Measurements from ENCODE around the gene ZNF540.
A peak's percentile ranks its signal among the peaks of the same experiment; 100 is the strongest.

Gene ZNF540

DNA sequence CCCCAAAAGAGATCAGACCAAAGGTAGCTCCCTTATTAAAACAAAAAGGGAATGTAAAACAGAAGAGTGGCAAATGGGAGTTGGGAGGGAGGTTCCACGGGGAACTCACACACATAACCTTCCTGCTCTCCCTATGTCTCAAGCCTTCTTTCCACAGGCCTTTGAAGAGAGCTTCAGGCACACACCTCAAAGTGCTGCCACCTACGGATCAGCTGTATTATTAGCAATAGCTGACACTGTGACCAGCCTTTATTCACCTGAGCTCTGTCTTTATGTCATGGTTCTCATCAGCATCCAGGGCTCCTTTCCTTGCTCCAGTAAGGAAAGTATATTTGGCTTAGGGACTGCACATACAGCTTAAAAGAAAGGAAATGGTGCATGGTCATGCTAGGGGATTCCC, 11.3 kb upstream of the ZNF540 start:
- no peak for TF ChIP-seq CTCF (IDR thresholded peaks at IDR 0.05; ENCODE audit: low read depth, low read length)
- H3K4me3 ChIP-seq (ENCODE audit: low read depth, low read length): no peak overlapping the region

DNA sequence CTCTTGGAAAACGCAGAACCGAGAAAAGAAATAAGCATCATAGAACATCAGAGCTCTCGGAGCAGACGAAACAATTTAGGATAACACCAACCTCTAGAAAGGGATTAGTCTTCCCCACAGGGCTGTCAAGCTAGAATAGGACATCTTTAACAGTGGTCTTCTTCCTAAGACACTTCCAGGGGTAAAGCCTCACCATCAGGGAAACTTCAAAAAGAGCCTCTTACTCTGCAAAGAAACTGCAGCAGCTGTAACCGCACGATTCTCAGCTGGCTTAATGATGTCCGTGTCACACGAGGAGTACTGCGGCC, 726 bp upstream of the ZNF540 start:
- H3K4me3 ChIP-seq (ENCODE audit: low read depth, low read length): peak overlapping the region; percentile 90
- no peak for TF ChIP-seq CTCF (IDR thresholded peaks at IDR 0.05; ENCODE audit: low read depth, low read length)

GRCh38 chr19:37594982-37595382, 306 bp downstream of the ZNF540 start:
- no peak for TF ChIP-seq CTCF (IDR thresholded peaks at IDR 0.05; ENCODE audit: low read depth, low read length)

GRCh38 chr19:37635076-37636056, 40.7 kb downstream of the ZNF540 start:
- TF ChIP-seq CTCF (IDR thresholded peaks at IDR 0.05; ENCODE audit: low read depth, low read length): no peak
- no peak overlapping the region for H3K4me3 ChIP-seq (ENCODE audit: low read depth, low read length)

More at GRCh38 chr19:37594982-37595382, 306 bp downstream of the ZNF540 start:
- H3K4me3 ChIP-seq (ENCODE audit: low read depth, low read length): peak overlapping the region; percentile 90

DNA sequence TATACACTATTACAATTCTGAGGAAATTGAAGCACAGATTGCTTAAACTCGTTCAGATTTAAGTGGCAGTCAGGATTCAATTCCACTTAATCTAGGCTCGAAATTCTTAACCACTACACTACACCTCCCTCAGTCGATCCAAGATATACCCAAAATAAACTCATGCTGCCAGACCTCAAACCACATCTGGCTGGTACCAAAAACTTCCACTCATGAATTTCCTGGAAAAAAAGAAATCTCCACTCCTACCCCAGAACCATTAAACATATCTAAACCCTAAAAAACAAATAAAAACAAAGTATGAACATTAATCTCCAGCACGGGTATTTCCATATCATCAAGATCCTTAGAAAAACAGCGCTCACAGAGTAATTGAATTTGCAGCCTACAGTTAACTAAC, 59.4 kb downstream of the ZNF540 start:
- TF ChIP-seq CTCF (IDR thresholded peaks at IDR 0.05; ENCODE audit: low read depth, low read length): no peak
- H3K4me3 ChIP-seq (ENCODE audit: low read depth, low read length): peak overlapping the region; percentile 81

GRCh38 chr19:37654629-37655300, 60.1 kb downstream of the ZNF540 start:
- no peak for TF ChIP-seq CTCF (IDR thresholded peaks at IDR 0.05; ENCODE audit: low read depth, low read length)
- peak overlapping the region; percentile 81 for H3K4me3 ChIP-seq (ENCODE audit: low read depth, low read length)

GRCh38 chr19:37655301-37655688, 60.6 kb downstream of the ZNF540 start, which contains the start of gene ZFP30:
ZFP30 (minus strand) TSS chr19:37655465; CDS start chr19:37647822, 7,643 bp downstream.
- no peak for TF ChIP-seq CTCF (IDR thresholded peaks at IDR 0.05; ENCODE audit: low read depth, low read length)
- peak within 1 kb of the TSS; percentile 81 for H3K4me3 ChIP-seq (ENCODE audit: low read depth, low read length)

Measured in WI38 (cell line).